CD4-positive, alpha-beta T cell (primary cell): ENCODE data around the gene UBN2. TPM values are rescaled to one million over a fixed set of nuclear protein-coding genes. Genes with fewer than 3 reads are reported as not detected.

ENCODE experiments used
- ATAC-seq: fragments of 200-7000 bp; cut with Tn5 transposase; one replicate; pipeline ENCODE4 v1.10.0; 2022; ENCODE audit warnings: mild to moderate bottlenecking; ENCODE audit not compliant: poor library complexity
- CTCF ChIA-PET: fragments of 350-600 bp; sonication (Branson Sonifier 250); formaldehyde crosslinking; loops from one replicate; lab custom pipeline; 2021; ENCODE audit warnings: antibody characterized with exemption, inconsistent platforms; lab: Charles Lee
- POLR2A ChIA-PET: fragments of 350-600 bp; sonication (Branson Sonifier 250); formaldehyde crosslinking; loops from one replicate; lab custom pipeline; 2021; ENCODE audit warnings: antibody characterized with exemption, inconsistent platforms; lab: Charles Lee
- DNase-seq, 14 experiments: peaks; one replicate each; pipeline ENCODE4 v3.0.0-alpha.2; 2013 to 2020; ENCODE audit warnings: mixed read lengths in 2 of 14
- H3K27ac ChIP-seq, 2 donors: one replicate each; pipeline versions ENCODE4 v1.5.1 to v1.7.0; 2013; ENCODE audit warnings: low read length in 2 of 2, low read depth in 1 of 2, mild to moderate bottlenecking in 1 of 2
- H3K27me3 ChIP-seq, 2 experiments: 1 replicate in 1 of 2; 2 replicates in 1 of 2; pipeline versions ENCODE4 v1.6.1 to v1.7.0; 2013; ENCODE audit warnings: low read length in 2 of 2, control low read depth in 1 of 2, mild to moderate bottlenecking in 1 of 2, moderate library complexity in 1 of 2; ENCODE audit not compliant: insufficient read depth in 2 of 2, control insufficient read depth in 1 of 2
- H3K36me3 ChIP-seq: one replicate; pipeline ENCODE4 v1.6.1; 2013; ENCODE audit warnings: low read length, control low read depth; ENCODE audit not compliant: insufficient read depth
- H3K4me1 ChIP-seq: one replicate; pipeline ENCODE4 v1.6.1; 2013; ENCODE audit warnings: low read length, control low read depth; ENCODE audit not compliant: insufficient read depth
- H3K4me3 ChIP-seq: one replicate; pipeline ENCODE4 v1.5.1; 2013; ENCODE audit warnings: mild to moderate bottlenecking, low read length, moderate library complexity
- H3K9me3 ChIP-seq, 2 experiments: 1 replicate in 1 of 2; 2 replicates in 1 of 2; pipeline versions ENCODE4 v1.6.1 to v1.7.0; 2013; ENCODE audit warnings: low read length in 2 of 2, mild to moderate bottlenecking in 2 of 2, control low read depth in 1 of 2, moderate library complexity in 1 of 2; ENCODE audit not compliant: control insufficient read depth in 1 of 2, insufficient read depth in 1 of 2
- H3K27ac Mint-ChIP-seq: one replicate; pipeline ENCODE4 v1.8.0; 2020; ENCODE audit warnings: mixed read lengths
- H3K27me3 Mint-ChIP-seq: one replicate; pipeline ENCODE4 v1.8.0; 2021; ENCODE audit warnings: mixed read lengths
- H3K36me3 Mint-ChIP-seq: one replicate; pipeline ENCODE4 v1.8.0; 2021; ENCODE audit warnings: low read depth, mixed read lengths
- H3K4me1 Mint-ChIP-seq: one replicate; pipeline ENCODE4 v1.8.0; 2021; ENCODE audit warnings: low read depth, mixed read lengths
- H3K4me3 Mint-ChIP-seq: one replicate; pipeline ENCODE4 v1.8.0; 2020; ENCODE audit warnings: mild to moderate bottlenecking, mixed read lengths
- H3K9me3 Mint-ChIP-seq: one replicate; pipeline ENCODE4 v1.8.0; 2020; ENCODE audit warnings: mixed read lengths
- intact Hi-C, 2 experiments: fragments of 100-400 bp; cut with DNase I in 1 of 2; cut with micrococcal nuclease in 1 of 2; formaldehyde crosslinking; loops; one replicate each; pipeline versions ENCODE4 v1.15.1 to v1.9.0; 2023 to 2025; cut with DNase I, micrococcal nuclease
- total RNA-seq, 174 experiments: library from RNA in 2 of 174; stranded (reverse) in 2 of 174; gene quantifications; one replicate each; pipeline ENCODE4 v1.2.3 and lab custom pipeline; 2021 to 2026
- TF ChIP-seq, protein P1 (sequence below): fragments of 200-600 bp; IDR thresholded peaks from one replicate; pipeline ENCODE4 v1.8.0; 2022; ENCODE audit warnings: antibody characterized with exemption, mild to moderate bottlenecking

UBN2 gene
- total RNA-seq, 2 experiments from 2014 or later: 9.6 to 13.3 TPM

DNA sequence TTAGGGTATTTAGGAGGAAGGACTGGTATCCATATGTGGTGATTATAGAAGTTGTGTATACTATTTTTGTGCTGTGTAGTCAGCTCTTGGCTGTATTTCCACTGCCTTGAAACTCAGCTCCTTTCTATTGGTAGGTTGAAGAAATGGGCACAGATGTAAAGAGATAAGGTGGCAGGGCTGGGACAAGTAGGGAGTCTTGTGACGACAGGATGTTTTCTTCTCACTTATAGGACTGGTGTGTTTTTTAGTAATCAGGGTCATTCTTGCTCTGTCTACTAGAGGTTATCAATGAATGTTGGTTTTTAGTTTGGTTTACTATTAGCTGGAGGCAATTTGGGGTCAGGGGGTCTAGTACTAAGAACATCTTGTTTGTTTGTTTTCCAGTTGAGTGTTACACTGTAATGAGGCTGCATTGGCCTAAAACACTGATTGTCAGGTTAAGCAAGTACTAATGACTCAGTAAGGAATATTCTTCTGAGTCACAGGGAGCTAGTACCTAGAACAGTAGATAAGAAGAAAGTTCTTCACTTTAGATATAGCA lies 11.8 kb downstream of the UBN2 start:
- Mint-ChIP-seq H3K4me3 (no peak overlapping the region), H3K27me3 (no peaks in the 10 kb centered on the region), H3K36me3 (peaks cover 81% of the 10 kb centered on the region), H3K9me3 (no peaks in the 10 kb centered on the region), H3K4me1 (no peaks in the 10 kb centered on the region), H3K27ac (peak overlapping the region; percentile 2)
- Histone ChIP-seq H3K4me1 (no peaks in the 10 kb centered on the region), H3K27ac (no peak overlapping the region), H3K27me3 (no peaks in the 10 kb centered on the region), H3K9me3 (no peaks in the 10 kb centered on the region), H3K36me3 (peaks cover 48% of the 10 kb centered on the region), H3K4me3 (no peak overlapping the region)
- ChIA-PET CTCF (no interaction called here), POLR2A (no interaction called here)
- intact Hi-C loops: no loop called here
- no peak for ATAC-seq
- DNase-seq: no peak
- TF ChIP-seq, protein P1, sequence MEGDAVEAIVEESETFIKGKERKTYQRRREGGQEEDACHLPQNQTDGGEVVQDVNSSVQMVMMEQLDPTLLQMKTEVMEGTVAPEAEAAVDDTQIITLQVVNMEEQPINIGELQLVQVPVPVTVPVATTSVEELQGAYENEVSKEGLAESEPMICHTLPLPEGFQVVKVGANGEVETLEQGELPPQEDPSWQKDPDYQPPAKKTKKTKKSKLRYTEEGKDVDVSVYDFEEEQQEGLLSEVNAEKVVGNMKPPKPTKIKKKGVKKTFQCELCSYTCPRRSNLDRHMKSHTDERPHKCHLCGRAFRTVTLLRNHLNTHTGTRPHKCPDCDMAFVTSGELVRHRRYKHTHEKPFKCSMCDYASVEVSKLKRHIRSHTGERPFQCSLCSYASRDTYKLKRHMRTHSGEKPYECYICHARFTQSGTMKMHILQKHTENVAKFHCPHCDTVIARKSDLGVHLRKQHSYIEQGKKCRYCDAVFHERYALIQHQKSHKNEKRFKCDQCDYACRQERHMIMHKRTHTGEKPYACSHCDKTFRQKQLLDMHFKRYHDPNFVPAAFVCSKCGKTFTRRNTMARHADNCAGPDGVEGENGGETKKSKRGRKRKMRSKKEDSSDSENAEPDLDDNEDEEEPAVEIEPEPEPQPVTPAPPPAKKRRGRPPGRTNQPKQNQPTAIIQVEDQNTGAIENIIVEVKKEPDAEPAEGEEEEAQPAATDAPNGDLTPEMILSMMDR: no peak

DNA sequence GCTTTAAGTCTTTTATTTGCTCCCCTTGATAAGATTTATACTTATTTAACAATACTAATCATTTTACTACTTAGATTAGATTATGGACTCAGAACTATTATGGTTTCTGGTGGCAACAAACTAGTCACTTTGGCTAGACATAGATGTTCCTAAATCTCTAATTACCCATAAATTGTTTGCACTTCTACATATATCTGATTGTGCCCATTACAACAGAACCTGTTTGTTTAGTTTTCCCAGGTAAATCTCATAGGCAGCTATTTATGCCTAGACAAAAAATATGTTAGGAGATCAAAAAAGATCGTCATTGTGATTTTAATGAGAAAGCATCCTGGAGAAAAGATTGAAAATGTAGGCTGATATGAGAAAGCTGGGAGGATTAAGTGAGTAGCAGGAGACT lies 14.4 kb downstream of the UBN2 start:
- H3K36me3 Mint-ChIP-seq: peaks cover 76% of the 10 kb centered on the region
- H3K4me1 ChIP-seq: no peaks in the 10 kb centered on the region
- H3K27ac Mint-ChIP-seq: no peak overlapping the region
- H3K9me3 Mint-ChIP-seq: no peaks in the 10 kb centered on the region
- TF ChIP-seq, protein P1: no peak
- H3K4me3 ChIP-seq: no peak overlapping the region
- no peaks in the 10 kb centered on the region for H3K9me3 ChIP-seq
- H3K27ac ChIP-seq: no peak overlapping the region
- POLR2A ChIA-PET: no interaction called here
- no peaks in the 10 kb centered on the region for H3K27me3 ChIP-seq
- peaks cover 57% of the 10 kb centered on the region for H3K36me3 ChIP-seq
- H3K4me3 Mint-ChIP-seq: no peak overlapping the region
- DNase-seq (no peak), ATAC-seq (no peak)
- CTCF ChIA-PET: no interaction called here
- H3K27me3 Mint-ChIP-seq: no peaks in the 10 kb centered on the region
- H3K4me1 Mint-ChIP-seq: no peaks in the 10 kb centered on the region
- intact Hi-C loops: no loop called here

- H3K36me3 Mint-ChIP-seq: peaks cover 74% of the 10 kb centered on the region
Measured at GRCh38 chr7:139246494-139246893, 15.5 kb downstream of the UBN2 start.

More at GRCh38 chr7:139246494-139246893, 15.5 kb downstream of the UBN2 start:
- CTCF ChIA-PET: no interaction called here
- Histone ChIP-seq H3K27me3 (no peaks in the 10 kb centered on the region), H3K27ac (no peak overlapping the region), H3K4me3 (no peak overlapping the region), H3K9me3 (no peaks in the 10 kb centered on the region), H3K4me1 (no peaks in the 10 kb centered on the region), H3K36me3 (peaks cover 59% of the 10 kb centered on the region)
- POLR2A ChIA-PET: no interaction called here
- H3K4me1 Mint-ChIP-seq: no peaks in the 10 kb centered on the region
- no peak overlapping the region for H3K4me3 Mint-ChIP-seq
- TF ChIP-seq, protein P1: no peak
- intact Hi-C loops: no loop called here
- H3K9me3 Mint-ChIP-seq: no peaks in the 10 kb centered on the region
- ATAC-seq (no peak), DNase-seq (no peak)
- no peak overlapping the region for H3K27ac Mint-ChIP-seq
- no peaks in the 10 kb centered on the region for H3K27me3 Mint-ChIP-seq
